HEK293T (cell line): ENCODE data around the gene RHEX.

ENCODE experiments used
- CTCF ChIA-PET: fragments of 350-600 bp; formaldehyde crosslinking; extraction: SDS; loops from one replicate; lab custom pipeline; 2021; ENCODE audit warnings: antibody characterized with exemption, inconsistent platforms; lab: Yijun Ruan, JAX
- POLR2A ChIA-PET: fragments of 350-600 bp; formaldehyde crosslinking; extraction: SDS; loops from one replicate; lab custom pipeline; 2020; ENCODE audit warnings: antibody characterized with exemption, inconsistent platforms; lab: Yijun Ruan, JAX
- DNase-seq: peaks from one replicate; pipeline ENCODE4 v3.0.0; 2012; ENCODE audit warnings: mixed read lengths; ENCODE audit errors: extremely low spot score
- ARNT ChIP-seq: fragments of 450-650 bp; IDR thresholded peaks from 2 replicates; pipeline ENCODE4 v1.6.1; 2017; ENCODE audit warnings: mild to moderate bottlenecking
- BHLHE40 ChIP-seq: fragments of 450-650 bp; IDR thresholded peaks from 2 replicates; pipeline ENCODE4 v1.6.1; 2016; ENCODE audit warnings: mild to moderate bottlenecking, moderate library complexity, borderline replicate concordance
- CTBP1 ChIP-seq: fragments of 450-650 bp; IDR thresholded peaks from 2 replicates; pipeline ENCODE4 v1.6.1; 2016; ENCODE audit warnings: borderline replicate concordance
- ELF4 ChIP-seq: fragments of 450-650 bp; IDR thresholded peaks from 2 replicates; pipeline ENCODE4 v1.6.1; 2017; ENCODE audit warnings: antibody characterized with exemption
- FOXA1 ChIP-seq: fragments of 450-650 bp; IDR thresholded peaks from 2 replicates; pipeline ENCODE4 v1.6.1; 2016; ENCODE audit warnings: mild to moderate bottlenecking
- FOXK2 ChIP-seq: fragments of 450-650 bp; IDR thresholded peaks from 2 replicates; pipeline ENCODE4 v1.6.1; 2016; ENCODE audit warnings: mild to moderate bottlenecking
- FOXM1 ChIP-seq: fragments of 450-650 bp; IDR thresholded peaks from 2 replicates; pipeline ENCODE4 v1.6.1; 2017; ENCODE audit warnings: mild to moderate bottlenecking, borderline replicate concordance
- HDGF ChIP-seq: fragments of 450-650 bp; IDR thresholded peaks from 2 replicates; pipeline ENCODE4 v1.6.1; 2017; ENCODE audit warnings: antibody characterized with exemption, borderline replicate concordance
- L3MBTL2 ChIP-seq: fragments of 450-650 bp; conservative IDR thresholded peaks from 2 replicates; pipeline ENCODE4 v1.6.1; 2016; ENCODE audit warnings: mild to moderate bottlenecking
- LEF1 ChIP-seq: fragments of 450-650 bp; IDR thresholded peaks from 2 replicates; pipeline ENCODE4 v1.6.1; 2017; ENCODE audit warnings: mild to moderate bottlenecking, borderline replicate concordance
- NFRKB ChIP-seq: fragments of 450-650 bp; IDR thresholded peaks from 2 replicates; pipeline ENCODE4 v1.6.1; 2016; ENCODE audit warnings: mild to moderate bottlenecking, moderate library complexity
- PKNOX1 ChIP-seq: fragments of 450-650 bp; IDR thresholded peaks from 2 replicates; pipeline ENCODE4 v1.6.1; 2016
- SP1 ChIP-seq: fragments of 450-650 bp; IDR thresholded peaks from 2 replicates; pipeline ENCODE4 v1.6.1; 2017
- SUZ12 ChIP-seq: fragments of 450-650 bp; IDR thresholded peaks from 2 replicates; pipeline ENCODE4 v1.6.1; 2016; ENCODE audit warnings: mild to moderate bottlenecking
- TARDBP ChIP-seq: fragments of 450-650 bp; IDR thresholded peaks from 2 replicates; pipeline ENCODE4 v1.6.1; 2016
- ZNF384 ChIP-seq: fragments of 450-650 bp; IDR thresholded peaks from 2 replicates; pipeline ENCODE4 v1.6.1; 2016

RHEX gene

DNA sequence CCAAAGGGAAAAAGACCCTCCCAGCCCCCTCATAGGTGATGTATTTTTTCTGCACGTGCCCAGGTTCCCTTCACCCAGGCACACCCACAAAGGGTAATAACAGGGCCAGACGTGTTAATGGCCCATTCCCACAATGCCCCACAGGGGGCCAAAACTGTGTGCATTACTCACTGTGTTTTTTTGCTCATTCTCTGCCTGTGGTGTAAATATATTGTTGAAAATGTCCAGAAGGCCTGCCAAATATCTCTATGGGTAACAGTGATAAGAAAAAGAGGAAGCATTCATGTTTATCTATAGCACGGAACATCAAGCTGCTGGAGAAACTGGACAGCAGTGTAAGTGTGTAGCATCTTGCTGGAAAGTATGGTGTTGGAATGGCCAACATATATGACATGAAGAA is 21.9 kb downstream of the RHEX start:
- no peak for DNase-seq
- TF ChIP-seq NFRKB = no peak
- no peak for TF ChIP-seq L3MBTL2
- TF ChIP-seq FOXM1 = no peak
- no peak for TF ChIP-seq ARNT
- no peak for TF ChIP-seq PKNOX1
- TF ChIP-seq ELF4 = no peak
- TF ChIP-seq ZNF384 = no peak
- no peak for TF ChIP-seq CTBP1
- TF ChIP-seq FOXK2 = no peak
- no peak for TF ChIP-seq TARDBP
- TF ChIP-seq LEF1 = no peak
- no peak for TF ChIP-seq SP1
- POLR2A ChIA-PET = no interaction called here
- CTCF ChIA-PET = no interaction called here

DNA sequence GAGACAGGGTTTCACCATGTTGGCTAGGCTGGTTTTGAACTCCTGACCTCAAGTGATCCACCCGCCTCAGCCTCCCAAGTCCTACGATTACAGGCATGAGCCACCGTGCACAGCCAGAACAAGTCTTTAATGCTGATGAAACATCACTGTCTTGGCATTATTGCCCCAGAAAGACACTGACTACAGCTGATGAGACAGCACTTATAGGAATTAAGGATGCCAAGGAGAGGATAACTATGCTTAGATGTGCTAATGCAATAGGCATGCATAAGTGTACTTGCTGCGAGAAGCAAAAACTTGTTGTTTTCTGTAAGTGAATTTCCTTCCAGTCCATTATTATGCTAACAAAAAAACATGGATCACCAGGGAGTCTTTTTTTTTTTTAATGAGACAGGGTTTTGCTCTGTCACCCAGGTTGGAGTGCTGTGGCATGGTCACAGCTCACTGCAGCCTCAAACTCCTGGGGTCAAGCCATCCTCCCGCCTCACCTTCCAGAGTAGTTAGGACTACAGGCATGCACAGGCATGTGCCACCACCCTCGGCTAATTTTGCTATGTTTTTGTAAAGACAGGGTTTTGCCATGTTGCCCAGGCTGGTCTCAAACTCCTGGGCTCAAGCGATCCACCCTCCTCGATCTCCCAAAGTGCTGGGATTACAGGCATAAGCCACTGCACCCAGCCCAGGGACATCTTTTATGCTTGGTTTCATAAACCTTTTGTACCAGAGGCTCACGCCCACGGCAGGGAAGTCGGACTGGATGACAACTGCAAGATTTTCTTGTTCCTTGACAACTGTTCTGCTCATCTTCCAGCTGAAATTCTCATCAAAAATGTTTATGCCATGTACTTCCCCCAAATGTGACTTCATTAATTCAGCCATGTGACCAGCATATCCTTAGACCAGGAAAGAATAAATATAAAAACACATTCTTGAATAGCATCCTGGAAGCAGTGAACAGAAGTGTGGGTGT is 23.1 kb downstream of the RHEX start:
- TF ChIP-seq BHLHE40 (no peak), CTBP1 (no peak)
- POLR2A ChIA-PET = no interaction called here

GRCh38 chr1:206079135-206079534 is 26.2 kb downstream of the RHEX start:
- TF ChIP-seq FOXA1 (no peak), ZNF384 (no peak), ARNT (no peak), PKNOX1 (no peak), ELF4 (no peak)
- DNase-seq = no peak
- CTCF ChIA-PET = no interaction called here
- POLR2A ChIA-PET = no interaction called here

More for the DNA sequence above, 23.1 kb downstream of the RHEX start:
- no peak for DNase-seq
- CTCF ChIA-PET = no interaction called here

DNA sequence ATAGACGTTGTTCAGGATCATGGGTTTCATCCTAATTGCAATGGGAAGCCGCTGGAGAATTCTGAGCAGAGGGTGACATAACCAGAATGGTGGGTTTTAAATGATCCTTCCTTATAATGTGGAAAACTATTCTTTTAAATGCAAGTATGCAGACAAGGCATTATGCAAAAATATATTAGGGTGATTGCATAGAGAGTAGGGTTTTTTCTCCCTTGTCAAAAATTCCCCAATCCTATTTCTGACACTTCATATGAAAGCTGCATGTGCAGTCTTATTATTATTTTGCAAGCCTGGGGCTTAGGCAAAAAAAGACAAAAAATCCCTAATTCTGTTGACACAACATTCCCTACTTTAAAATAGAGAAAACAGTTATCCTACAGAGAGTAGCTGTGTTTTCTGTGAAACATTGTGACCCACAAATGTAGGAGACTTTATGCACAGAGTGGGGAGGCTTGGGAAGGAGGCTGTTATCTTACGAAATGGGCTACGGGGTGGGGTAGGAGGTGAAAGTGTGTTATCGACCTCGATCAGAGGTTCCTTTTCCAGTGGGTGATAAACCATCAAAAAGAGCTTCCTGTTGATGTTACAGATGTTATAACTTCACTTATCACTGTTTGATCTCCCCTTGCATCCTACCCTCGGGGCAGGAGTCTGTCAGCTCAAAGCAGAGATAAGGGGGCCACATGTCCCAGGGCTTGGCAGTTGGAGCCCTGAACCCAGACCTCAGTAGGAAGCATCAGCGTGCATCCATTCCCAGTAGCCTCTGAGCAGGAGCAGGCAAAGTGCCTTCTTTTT is 27.2 kb downstream of the RHEX start:
- ChIA-PET CTCF (no interaction called here), POLR2A (no interaction called here)
- no peak for DNase-seq
- TF ChIP-seq ELF4 (no peak), ARNT (no peak), PKNOX1 (no peak), HDGF (no peak), BHLHE40 (no peak), FOXM1 (no peak), NFRKB (no peak), FOXA1 (no peak), SUZ12 (no peak), LEF1 (no peak)

GRCh38 chr1:206081856-206082255 is 28.9 kb downstream of the RHEX start:
- POLR2A ChIA-PET = no interaction called here
- CTCF ChIA-PET = interaction anchor here (0.7 kb wide), 1 partner anchor 25 kb away, joined by 3 read pairs; no protein-coding TSS in a partner anchor

More at GRCh38 chr1:206081856-206082255, 28.9 kb downstream of the RHEX start:
- DNase-seq = no peak
- TF ChIP-seq BHLHE40 (no peak), ELF4 (no peak), PKNOX1 (no peak), CTBP1 (no peak), SUZ12 (no peak), FOXM1 (no peak), L3MBTL2 (no peak), FOXK2 (no peak), HDGF (no peak), ZNF384 (no peak), TARDBP (no peak), ARNT (no peak), SP1 (no peak), LEF1 (no peak), NFRKB (no peak), FOXA1 (no peak)
